IMR-90 (cell line): Measurements from ENCODE around the gene CNPPD1.

ENCODE experiments used
- BHLHE40 ChIP-seq: fragments of 150-350 bp; IDR thresholded peaks from 2 replicates; pipeline ENCODE4 v1.6.1; 2016; ENCODE audit warnings: mild to moderate bottlenecking, low read depth, low read length
- CEBPB ChIP-seq: IDR thresholded peaks from 2 replicates; pipeline ENCODE4 v1.6.1; 2012; ENCODE audit warnings: low read depth, low read length, improper control_type of control experiment
- CTCF ChIP-seq: conservative IDR thresholded peaks from 2 replicates; pipeline ENCODE4 v1.5.1; 2012; ENCODE audit warnings: mild to moderate bottlenecking, low read depth, low read length, improper control_type of control experiment
- MXI1 ChIP-seq: IDR thresholded peaks from 2 replicates; pipeline ENCODE4 v1.6.1; 2012; ENCODE audit warnings: low read depth, mild to moderate bottlenecking, low read length, moderate library complexity, borderline replicate concordance
- NFE2L2 ChIP-seq: fragments of 150-350 bp; IDR thresholded peaks from 2 replicates; pipeline ENCODE4 v1.6.1; 2016; ENCODE audit warnings: low read depth, mild to moderate bottlenecking, low read length
- POLR2A ChIP-seq: IDR thresholded peaks from 2 replicates; pipeline ENCODE4 v1.6.1; 2012; ENCODE audit warnings: mild to moderate bottlenecking, low read depth, low read length
- RAD21 ChIP-seq: IDR thresholded peaks from 2 replicates; pipeline ENCODE4 v1.6.1; 2012; ENCODE audit warnings: low read length, improper control_type of control experiment
- RCOR1 ChIP-seq: IDR thresholded peaks from 2 replicates; pipeline ENCODE4 v1.6.1; 2012; ENCODE audit warnings: mild to moderate bottlenecking, low read length, improper control_type of control experiment; ENCODE audit not compliant: insufficient replicate concordance
- RFX5 ChIP-seq: IDR thresholded peaks from 2 replicates; pipeline ENCODE4 v1.8.0; 2012; ENCODE audit warnings: low read depth, mild to moderate bottlenecking, low read length, moderate library complexity

- TF ChIP-seq NFE2L2 (no peak), CTCF (no peak), RAD21 (no peak), BHLHE40 (no peak), POLR2A (no peak), MXI1 (no peak), RFX5 (no peak), CEBPB (no peak), RCOR1 (no peak)
Measured at GRCh38 chr2:219210886-219211362, 34.2 kb upstream of the CNPPD1 start.
